Kidney (tissue), 14 donors: ENCODE measurements around the gene GOLGA7B. TPM values are rescaled to one million over a fixed set of nuclear protein-coding genes. Genes with fewer than 3 reads are reported as not detected.

Experiments
- DNase-seq, 5 donors: peaks; one replicate each; pipeline ENCODE4 v3.0.0-alpha.2; 2013 to 2020
- FAIRE-seq: peaks from 2 replicates; lab custom pipeline; 2012; peaks lifted over from hg19 to GRCh38; lab: Jason Lieb, UNC
- H3K27ac ChIP-seq, 2 donors: one replicate each; pipeline ENCODE4 v1.7.0; 2013; ENCODE audit warnings: low read depth in 2 of 2, low read length in 2 of 2, inconsistent platforms in 1 of 2
- H3K27me3 ChIP-seq: one replicate; pipeline ENCODE4 v1.7.1; 2013; ENCODE audit warnings: low read length, inconsistent platforms; ENCODE audit not compliant: control insufficient read depth, insufficient read depth
- H3K36me3 ChIP-seq, 3 donors: one replicate each; pipeline versions ENCODE4 v1.7.0 to v1.7.1; 2013; ENCODE audit warnings: low read length in 3 of 3, control low read depth in 1 of 3, inconsistent platforms in 1 of 3; ENCODE audit not compliant: insufficient read depth in 3 of 3, control insufficient read depth in 2 of 3
- H3K4me1 ChIP-seq, 3 donors: one replicate each; pipeline versions ENCODE4 v1.7.0 to v1.7.1; 2013; ENCODE audit warnings: low read length in 3 of 3, inconsistent platforms in 1 of 3, low read depth in 1 of 3; ENCODE audit not compliant: control insufficient read depth in 2 of 3, insufficient read depth in 2 of 3
- H3K4me3 ChIP-seq, 3 donors: one replicate each; pipeline versions ENCODE4 v1.7.0 to v1.8.1; 2013; ENCODE audit warnings: low read length in 3 of 3, control low read depth in 1 of 3, inconsistent platforms in 1 of 3
- H3K9ac ChIP-seq, 3 donors: one replicate each; pipeline versions ENCODE4 v1.7.0 to v1.7.1; 2013; ENCODE audit warnings: low read length in 3 of 3, control low read depth in 1 of 3, inconsistent platforms in 1 of 3
- H3K9me3 ChIP-seq, 3 donors: one replicate each; pipeline versions ENCODE4 v1.7.0 to v1.7.1; 2013; ENCODE audit warnings: low read length in 3 of 3, control low read depth in 1 of 3, inconsistent platforms in 1 of 3; ENCODE audit not compliant: control insufficient read depth in 2 of 3, insufficient read depth in 1 of 3
- intact Hi-C: fragments of 100-400 bp; cut with DNase I; formaldehyde crosslinking; loops from one replicate; pipeline ENCODE4 v1.11.1; 2022
- polyA plus RNA-seq: library from polyadenylated mRNA; stranded (reverse); fragments of 350-450 nt; fragmentation: Illumina TruSeq; extraction: RNeasy Lipid Tissue Mini Kit (QIAGEN cat#74804); gene quantifications from one replicate; pipeline ENCODE4 v1.2.3, GENCODE V29; 2014; ENCODE audit warnings: low read depth, low replicate concordance; ENCODE audit not compliant: insufficient read depth
- total RNA-seq: library from RNA; stranded (reverse); fragmentation: NEBNext Ultra II Directional; extraction: Animal tissue kit (Norgen Biotek cat#: 25700); gene quantifications from one replicate; pipeline ENCODE4 v1.2.1, GENCODE V29; 2021
- TF ChIP-seq, protein P1 (sequence below): IDR thresholded peaks from 3 replicates; pipeline ENCODE4 v1.5.1; 2012; ENCODE audit warnings: mild to moderate bottlenecking, moderate library complexity, borderline replicate concordance; ENCODE audit not compliant: insufficient read depth; ENCODE audit errors: extremely low read depth
- donor health status: control.
- donor health status: control.
- donor health status: control.
- donor health status: control.
- donor health status: control.
- donor health status: DM: yes; HTN: yes; CAD: no.
- donor health status: Normal renal cell carcinoma (clear cell type).

The GOLGA7B gene
- total and polyA plus RNA-seq, 2 donors from 2014 or later, result 0.50 TPM; not detected in 1

DNA sequence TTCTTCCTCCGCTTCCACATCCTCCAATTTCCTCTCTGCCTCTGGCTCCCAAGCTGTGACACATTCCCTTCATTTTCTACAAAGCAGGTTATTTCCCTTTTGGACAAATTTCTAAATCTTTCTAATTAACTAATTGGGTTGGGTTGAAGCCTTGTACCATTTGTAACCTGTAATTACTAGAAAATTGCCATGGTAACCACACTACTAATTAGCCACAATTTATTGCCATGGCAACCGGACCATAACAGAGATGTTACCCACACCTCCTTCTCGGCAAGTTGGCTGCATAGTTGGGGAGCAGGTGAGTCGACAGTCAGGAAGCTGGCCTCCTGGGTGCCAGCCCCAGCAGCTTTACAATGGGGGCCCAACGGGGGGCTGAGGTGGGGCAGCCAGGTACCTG, 61.6 kb downstream of the GOLGA7B start:
- H3K27ac ChIP-seq, result no peak overlapping the region
- intact Hi-C loops, result no loop called here
- H3K9ac ChIP-seq, result no peak overlapping the region
- no peaks in the 10 kb centered on the region for H3K27me3 ChIP-seq
- TF ChIP-seq, protein P1, sequence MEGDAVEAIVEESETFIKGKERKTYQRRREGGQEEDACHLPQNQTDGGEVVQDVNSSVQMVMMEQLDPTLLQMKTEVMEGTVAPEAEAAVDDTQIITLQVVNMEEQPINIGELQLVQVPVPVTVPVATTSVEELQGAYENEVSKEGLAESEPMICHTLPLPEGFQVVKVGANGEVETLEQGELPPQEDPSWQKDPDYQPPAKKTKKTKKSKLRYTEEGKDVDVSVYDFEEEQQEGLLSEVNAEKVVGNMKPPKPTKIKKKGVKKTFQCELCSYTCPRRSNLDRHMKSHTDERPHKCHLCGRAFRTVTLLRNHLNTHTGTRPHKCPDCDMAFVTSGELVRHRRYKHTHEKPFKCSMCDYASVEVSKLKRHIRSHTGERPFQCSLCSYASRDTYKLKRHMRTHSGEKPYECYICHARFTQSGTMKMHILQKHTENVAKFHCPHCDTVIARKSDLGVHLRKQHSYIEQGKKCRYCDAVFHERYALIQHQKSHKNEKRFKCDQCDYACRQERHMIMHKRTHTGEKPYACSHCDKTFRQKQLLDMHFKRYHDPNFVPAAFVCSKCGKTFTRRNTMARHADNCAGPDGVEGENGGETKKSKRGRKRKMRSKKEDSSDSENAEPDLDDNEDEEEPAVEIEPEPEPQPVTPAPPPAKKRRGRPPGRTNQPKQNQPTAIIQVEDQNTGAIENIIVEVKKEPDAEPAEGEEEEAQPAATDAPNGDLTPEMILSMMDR, result no peak
- no peak for DNase-seq
- no peaks in the 10 kb centered on the region for H3K36me3 ChIP-seq
- no peaks in the 10 kb centered on the region for H3K9me3 ChIP-seq
- no peak for FAIRE-seq
- no peak overlapping the region for H3K4me3 ChIP-seq
- no peaks in the 10 kb centered on the region for H3K4me1 ChIP-seq

DNA sequence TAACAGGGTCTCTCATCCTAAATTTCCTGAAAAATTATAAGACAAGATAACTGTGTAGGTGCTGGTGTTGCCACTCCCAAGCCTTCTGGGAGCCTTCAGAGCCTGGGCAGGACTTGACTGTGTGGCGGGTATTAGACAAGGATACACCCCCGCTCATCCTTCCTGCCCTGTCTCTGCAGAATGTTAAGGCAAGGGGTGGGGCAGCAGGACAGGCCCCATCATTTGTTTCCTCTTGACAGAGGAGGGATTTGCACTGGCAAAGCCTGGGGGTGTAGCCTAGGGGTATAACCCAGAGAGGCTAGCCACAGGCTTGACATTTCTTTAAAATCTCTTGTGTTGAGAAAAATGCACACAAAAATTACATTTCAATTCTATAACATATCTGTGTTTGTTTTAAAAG, 63.5 kb downstream of the GOLGA7B start:
- H3K27ac ChIP-seq, result no peak overlapping the region
- FAIRE-seq (no peak), DNase-seq (no peak)
- H3K4me3 ChIP-seq, result no peak overlapping the region
- no peak overlapping the region for H3K9ac ChIP-seq
- H3K4me1 ChIP-seq, result no peaks in the 10 kb centered on the region
- H3K9me3 ChIP-seq, result no peaks in the 10 kb centered on the region
- intact Hi-C loops, result no loop called here
- H3K36me3 ChIP-seq, result no peaks in the 10 kb centered on the region
- TF ChIP-seq, protein P1, result no peak
- no peaks in the 10 kb centered on the region for H3K27me3 ChIP-seq

DNA sequence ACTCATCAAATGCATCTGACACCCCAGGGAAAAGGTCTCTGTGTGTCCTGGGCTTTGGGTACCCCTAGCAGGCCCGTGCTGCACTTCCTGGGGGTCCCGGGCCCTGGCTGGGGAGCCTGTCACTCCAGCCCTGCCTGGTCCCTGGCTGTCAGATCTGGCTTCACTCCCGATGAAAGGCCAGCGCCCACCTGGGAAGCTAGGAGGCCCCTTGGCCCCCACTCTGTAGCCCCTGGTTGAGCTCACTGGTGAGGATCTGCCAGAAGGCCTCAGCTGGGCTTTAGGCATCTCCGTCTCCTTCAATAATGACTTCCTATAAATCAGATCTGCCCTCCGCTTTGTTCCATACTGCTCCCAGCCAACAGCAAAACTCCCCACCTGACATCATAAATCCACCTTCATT, 64.0 kb downstream of the GOLGA7B start:
- H3K27ac ChIP-seq, result no peak overlapping the region
- DNase-seq (no peak), FAIRE-seq (no peak)
- no peaks in the 10 kb centered on the region for H3K9me3 ChIP-seq
- no peaks in the 10 kb centered on the region for H3K36me3 ChIP-seq
- intact Hi-C loops, result no loop called here
- TF ChIP-seq, protein P1, result no peak
- H3K4me3 ChIP-seq, result no peak overlapping the region
- no peaks in the 10 kb centered on the region for H3K27me3 ChIP-seq
- H3K4me1 ChIP-seq, result no peaks in the 10 kb centered on the region
- H3K9ac ChIP-seq, result no peak overlapping the region

DNA sequence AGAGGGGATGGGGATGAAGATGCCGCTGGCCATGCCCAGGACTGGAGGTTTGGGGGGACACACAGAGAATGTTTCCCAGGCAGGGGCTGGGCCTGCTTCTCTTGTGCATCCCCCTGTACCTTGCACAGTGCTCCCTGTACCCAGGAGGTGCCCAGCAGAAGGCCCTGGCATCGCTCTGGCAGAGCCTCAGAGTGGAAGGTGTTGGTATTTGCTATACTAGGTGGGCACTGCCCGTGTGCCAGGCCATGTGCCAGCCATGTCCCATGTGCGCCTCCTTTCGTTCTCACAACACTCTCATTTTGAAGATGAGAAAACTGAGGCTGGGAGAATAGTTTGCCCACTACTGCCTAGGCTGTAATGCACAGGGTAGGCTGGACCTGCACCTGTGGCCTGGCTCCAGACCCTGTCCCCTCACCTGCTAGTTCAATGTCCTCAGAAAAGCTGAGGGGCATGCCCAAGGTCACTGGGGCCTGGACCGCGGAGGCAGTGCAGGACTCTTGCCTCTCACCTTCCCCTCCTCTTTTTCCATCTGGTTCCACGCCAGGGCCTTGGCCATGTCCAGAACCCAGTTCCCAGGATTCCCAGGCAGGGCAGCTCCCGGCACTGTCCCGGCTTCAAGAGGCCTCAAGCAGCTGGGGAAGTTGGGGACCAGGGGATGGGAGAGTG, 64.7 kb downstream of the GOLGA7B start:
- no peak for FAIRE-seq
- TF ChIP-seq, protein P1, result no peak
- Histone ChIP-seq H3K36me3 (no peaks in the 10 kb centered on the region), H3K9me3 (no peaks in the 10 kb centered on the region), H3K27ac (no peak overlapping the region), H3K4me1 (no peaks in the 10 kb centered on the region), H3K27me3 (no peaks in the 10 kb centered on the region), H3K4me3 (no peak overlapping the region), H3K9ac (no peak overlapping the region)
- no peak for DNase-seq
- intact Hi-C loops, result no loop called here
